HepG2 (cell line): ENCODE results near the gene DNM3. TPM values are rescaled to one million over a fixed set of nuclear protein-coding genes. Genes with fewer than 3 reads are reported as not detected.

Experiments
- ATAC-seq: fragments of 200-7000 bp; cut with Tn5 transposase; 3 replicates; pipeline ENCODE4 v1.9.1; 2020; ENCODE audit warnings: mild to moderate bottlenecking, moderate library complexity
- BruUV-seq: library from RNA; stranded (reverse); fragments of 400-500 nt; replicated peaks from 2 replicates; lab custom pipeline; 2021; lab: Mats Ljungman, UMichigan
- CTCF ChIA-PET: fragments of 300-600 bp; formaldehyde crosslinking; extraction: SDS; loops from one replicate; lab custom pipeline; 2021; ENCODE audit warnings: low total read pairs, inconsistent platforms, low intra/inter-chr PET ratio; lab: Yijun Ruan, JAX
- POLR2A ChIA-PET: fragments of 350-600 bp; sonication (Branson Sonifier 250); formaldehyde crosslinking; loops from one replicate; lab custom pipeline; 2020; ENCODE audit warnings: antibody characterized with exemption, inconsistent platforms; lab: Yijun Ruan, JAX
- DNase-seq: peaks from one replicate; pipeline ENCODE4 v3.0.0-alpha.2; 2015; ENCODE audit warnings: low spot score
- FAIRE-seq: peaks from 3 replicates; lab custom pipeline; 2011; peaks lifted over from hg19 to GRCh38; lab: Jason Lieb, UNC
- H2AFZ ChIP-seq: one replicate; pipeline ENCODE4 v1.6.1; 2011; ENCODE audit warnings: low read length, inconsistent platforms
- H3K27ac ChIP-seq: fragments of 300-600 bp; 3 replicates; pipeline ENCODE4 v1.8.0; 2011; ENCODE audit warnings: mixed run types, mild to moderate bottlenecking, mixed read lengths, low read length, inconsistent platforms; ENCODE audit not compliant: insufficient read depth; ENCODE audit errors: extremely low read length
- H3K27me3 ChIP-seq, 2 experiments: fragments of 200-600 bp in 1 of 2; 2 replicates in 1 of 2; 3 replicates in 1 of 2; pipeline versions ENCODE4 v1.6.0 to v1.8.0; 2011; ENCODE audit warnings: low read length in 2 of 2, mild to moderate bottlenecking in 2 of 2, moderate library complexity in 2 of 2, inconsistent platforms in 1 of 2; ENCODE audit not compliant: insufficient read depth in 2 of 2, control insufficient read depth in 1 of 2
- H3K36me3 ChIP-seq, 2 experiments: fragments of 200-600 bp in 1 of 2; replicated peaks in 1 of 2; 2 replicates in 1 of 2; 3 replicates in 1 of 2; pipeline versions ENCODE4 v1.5.1 to v1.8.0; 2011; ENCODE audit warnings: low read length in 2 of 2, inconsistent platforms in 1 of 2; ENCODE audit not compliant: insufficient read depth in 2 of 2, control insufficient read depth in 1 of 2
- H3K4me1 ChIP-seq: 2 replicates; pipeline ENCODE4 v1.5.1; 2012; ENCODE audit warnings: low read length, inconsistent platforms; ENCODE audit not compliant: insufficient read depth
- H3K4me2 ChIP-seq: 2 replicates; pipeline ENCODE4 v1.6.0; 2011; ENCODE audit warnings: low read depth, low read length, inconsistent platforms
- H3K4me3 ChIP-seq, 3 experiments: fragments of 200-600 bp in 1 of 3; sonication (generic), shearing (Covaris generic) in 1 of 3; replicated peaks in 1 of 3; 2 replicates each; pipeline ENCODE4 v1.5.1; 2011 to 2016; ENCODE audit warnings: low read length in 3 of 3, inconsistent platforms in 2 of 3, low read depth in 2 of 3, mild to moderate bottlenecking in 2 of 3, control low read depth in 1 of 3, mixed read lengths in 1 of 3; ENCODE audit not compliant: insufficient read depth in 1 of 3
- H3K79me2 ChIP-seq: one replicate; pipeline ENCODE4 v1.6.1; 2011; ENCODE audit warnings: low read length, inconsistent platforms; ENCODE audit not compliant: insufficient read depth
- H3K9ac ChIP-seq: 2 replicates; pipeline ENCODE4 v1.6.0; 2011; ENCODE audit warnings: mild to moderate bottlenecking, low read depth, low read length, inconsistent platforms; ENCODE audit not compliant: insufficient read depth
- H3K9me3 ChIP-seq: 2 replicates; pipeline ENCODE4 v1.5.1; 2012; ENCODE audit warnings: mild to moderate bottlenecking, low read length
- H4K20me1 ChIP-seq: 2 replicates; pipeline ENCODE4 v1.6.0; 2011; ENCODE audit warnings: inconsistent platforms, mild to moderate bottlenecking, low read length, moderate library complexity; ENCODE audit not compliant: insufficient read depth
- CREM ChIP-seq, 2 experiments: sonication (generic) in 1 of 2; formaldehyde crosslinking in 1 of 2; IDR thresholded peaks; 2 replicates each; pipeline versions ENCODE4 v1.4.0 to v1.6.1; 2016 to 2020; ENCODE audit warnings: antibody characterized with exemption in 1 of 2, mild to moderate bottlenecking in 1 of 2, missing genetic modification reagents in 1 of 2
- GATAD2A ChIP-seq: IDR thresholded peaks from 2 replicates; pipeline ENCODE4 v1.6.1; 2016
- KDM4B ChIP-seq: sonication (generic); formaldehyde crosslinking; IDR thresholded peaks from 2 replicates; pipeline ENCODE4 v1.4.0; 2020; ENCODE audit warnings: missing genetic modification reagents
- NAIF1 ChIP-seq: sonication (generic); formaldehyde crosslinking; IDR thresholded peaks from 2 replicates; pipeline ENCODE4 v1.5.0; 2020; ENCODE audit warnings: mild to moderate bottlenecking, missing genetic modification reagents, borderline replicate concordance
- ZNF12 ChIP-seq: sonication (generic); formaldehyde crosslinking; IDR thresholded peaks from 2 replicates; pipeline ENCODE4 v1.5.0; 2020; ENCODE audit warnings: missing genetic modification reagents
- ZNF224 ChIP-seq: sonication (generic); formaldehyde crosslinking; IDR thresholded peaks from 2 replicates; pipeline ENCODE4 v1.5.0; 2020; ENCODE audit warnings: mild to moderate bottlenecking, missing genetic modification reagents
- ZNF333 ChIP-seq: sonication (generic); formaldehyde crosslinking; IDR thresholded peaks from 2 replicates; pipeline ENCODE4 v1.4.0; 2020; ENCODE audit warnings: mild to moderate bottlenecking, missing genetic modification reagents, borderline replicate concordance
- ZNF550 ChIP-seq: sonication (generic); formaldehyde crosslinking; IDR thresholded peaks from 2 replicates; pipeline ENCODE4 v1.4.0; 2020; ENCODE audit warnings: mild to moderate bottlenecking, missing genetic modification reagents, borderline replicate concordance
- ZNF746 ChIP-seq: sonication (generic); formaldehyde crosslinking; IDR thresholded peaks from 2 replicates; pipeline ENCODE4 v1.8.0; 2022; ENCODE audit warnings: mild to moderate bottlenecking, missing genetic modification reagents
- ZNF75D ChIP-seq: sonication (generic); formaldehyde crosslinking; IDR thresholded peaks from 2 replicates; pipeline ENCODE4 v1.8.1; 2023; ENCODE audit warnings: missing genetic modification reagents, mild to moderate bottlenecking, borderline replicate concordance
- WGBS: methylation state at CpG from one replicate; pipeline ENCODE4 v1.1.6; 2017; ENCODE audit warnings: low lambda C conversion rate; 5-methylcytosine and 5-hydroxymethylcytosine counted together
- in situ Hi-C: cut with HindIII; loops from 2 replicates; pipeline ENCODE4 v1.10.0; 2017; ENCODE audit warnings: low pct_unique_long_range_greater_than_20kb; ENCODE audit not compliant: extremely low pct_ligation_motif_present
- intact Hi-C: fragments of 100-400 bp; cut with micrococcal nuclease; formaldehyde crosslinking; loops from one replicate; pipeline ENCODE4 v1.10.0; 2022; ENCODE audit not compliant: unreplicated experiment
- polyA plus RNA-seq, 8 experiments: library from polyadenylated mRNA; depleted of rRNA in 3 of 8; stranded (reverse) in 7 of 8; unstranded in 1 of 8; fragments of >200 nt; fragmentation: Illumina TruSeq in 4 of 8; extraction: Trizol in 4 of 8; gene quantifications; 2 replicates each; pipeline versions ENCODE4 v1.2.1 to v1.2.3, GENCODE V29; 2011 to 2016; ENCODE audit warnings: low read depth in 4 of 8, missing spikeins in 1 of 8, mixed read lengths in 1 of 8; ENCODE audit not compliant: insufficient read depth in 1 of 8
- total RNA-seq, 5 experiments: library from RNA; depleted of rRNA; stranded (reverse); fragments of >200 nt; fragmentation: Illumina TruSeq; extraction: Trizol; gene quantifications; 2 replicates each; pipeline ENCODE4 v1.2.3, GENCODE V29; 2016; ENCODE audit warnings: low read depth in 1 of 5
- TF ChIP-seq, protein P1 (sequence below): IDR thresholded peaks from 2 replicates; pipeline ENCODE4 v1.6.1; 2016; ENCODE audit warnings: low read depth, missing genetic modification reagents, missing compliant biosample characterization
- TF ChIP-seq, protein P2 (sequence below): sonication (generic); formaldehyde crosslinking; IDR thresholded peaks from 2 replicates; pipeline ENCODE4 v1.8.1; 2022; ENCODE audit warnings: mild to moderate bottlenecking, missing genetic modification reagents
- TF ChIP-seq, protein P3 (sequence below): sonication (generic); formaldehyde crosslinking; IDR thresholded peaks from 2 replicates; pipeline ENCODE4 v1.4.0; 2020; ENCODE audit warnings: missing genetic modification reagents

The DNM3 gene
- total and polyA plus RNA-seq, 2 of the 13 experiments (the other 11 are each of a cell fraction or from before 2014, with no cell fraction given), result 0.05 TPM; not detected in 1

DNA sequence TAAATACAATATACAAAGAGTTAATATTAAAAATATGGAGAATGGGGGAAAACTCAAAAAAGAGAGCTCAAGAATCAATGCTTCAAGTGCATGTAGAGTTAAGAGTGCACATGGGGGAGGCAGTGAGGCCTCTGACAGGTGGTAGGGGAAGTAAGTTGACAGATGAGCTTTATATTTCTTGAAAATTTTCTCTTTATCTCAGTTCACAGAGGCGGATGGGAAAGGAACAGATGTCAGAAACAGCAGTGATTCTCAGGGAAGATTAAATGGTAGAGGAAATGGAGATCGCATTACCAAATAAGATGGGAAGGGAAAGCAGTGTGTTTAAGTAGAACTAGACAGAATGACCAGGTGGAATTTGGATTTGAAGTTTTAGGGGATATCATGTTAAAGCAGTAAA is 379.1 kb downstream of the DNM3 start:
- in situ Hi-C loops (no loop called here), intact Hi-C loops (no loop called here)
- POLR2A ChIA-PET, result no interaction called here
- Histone ChIP-seq H3K4me2 (no peak overlapping the region), H3K4me1 (no peaks in the 10 kb centered on the region), H3K9ac (no peak overlapping the region), H4K20me1 (no peaks in the 10 kb centered on the region), H3K4me3 (no peak overlapping the region), H3K79me2 (no peaks in the 10 kb centered on the region), H3K9me3 (no peaks in the 10 kb centered on the region), H3K36me3 (no peaks in the 10 kb centered on the region), H3K27ac (no peak overlapping the region), H2AFZ (no peak overlapping the region), H3K27me3 (no peaks in the 10 kb centered on the region)
- 26% methylated on average over 2 of the region's 2 CpGs for WGBS
- CTCF ChIA-PET, result no interaction called here
- DNase-seq (no peak), FAIRE-seq (no peak), ATAC-seq (no peak)
- no TSS peak for BruUV-seq
- TF ChIP-seq KDM4B (no peak), ZNF224 (CRISPR knock-in tag) (no peak), NAIF1 (no peak), ZNF75D (CRISPR knock-in tag) (no peak), GATAD2A (no peak), ZNF550 (no peak), CREM (IDR thresholded peaks at IDR 0.05) (no peak), CREM (CRISPR knock-in tag; IDR thresholded peaks at IDR 0.05) (no peak), ZNF746 (no peak), ZNF333 (no peak), ZNF12 (CRISPR knock-in tag) (no peak)
- TF ChIP-seq, protein P1, sequence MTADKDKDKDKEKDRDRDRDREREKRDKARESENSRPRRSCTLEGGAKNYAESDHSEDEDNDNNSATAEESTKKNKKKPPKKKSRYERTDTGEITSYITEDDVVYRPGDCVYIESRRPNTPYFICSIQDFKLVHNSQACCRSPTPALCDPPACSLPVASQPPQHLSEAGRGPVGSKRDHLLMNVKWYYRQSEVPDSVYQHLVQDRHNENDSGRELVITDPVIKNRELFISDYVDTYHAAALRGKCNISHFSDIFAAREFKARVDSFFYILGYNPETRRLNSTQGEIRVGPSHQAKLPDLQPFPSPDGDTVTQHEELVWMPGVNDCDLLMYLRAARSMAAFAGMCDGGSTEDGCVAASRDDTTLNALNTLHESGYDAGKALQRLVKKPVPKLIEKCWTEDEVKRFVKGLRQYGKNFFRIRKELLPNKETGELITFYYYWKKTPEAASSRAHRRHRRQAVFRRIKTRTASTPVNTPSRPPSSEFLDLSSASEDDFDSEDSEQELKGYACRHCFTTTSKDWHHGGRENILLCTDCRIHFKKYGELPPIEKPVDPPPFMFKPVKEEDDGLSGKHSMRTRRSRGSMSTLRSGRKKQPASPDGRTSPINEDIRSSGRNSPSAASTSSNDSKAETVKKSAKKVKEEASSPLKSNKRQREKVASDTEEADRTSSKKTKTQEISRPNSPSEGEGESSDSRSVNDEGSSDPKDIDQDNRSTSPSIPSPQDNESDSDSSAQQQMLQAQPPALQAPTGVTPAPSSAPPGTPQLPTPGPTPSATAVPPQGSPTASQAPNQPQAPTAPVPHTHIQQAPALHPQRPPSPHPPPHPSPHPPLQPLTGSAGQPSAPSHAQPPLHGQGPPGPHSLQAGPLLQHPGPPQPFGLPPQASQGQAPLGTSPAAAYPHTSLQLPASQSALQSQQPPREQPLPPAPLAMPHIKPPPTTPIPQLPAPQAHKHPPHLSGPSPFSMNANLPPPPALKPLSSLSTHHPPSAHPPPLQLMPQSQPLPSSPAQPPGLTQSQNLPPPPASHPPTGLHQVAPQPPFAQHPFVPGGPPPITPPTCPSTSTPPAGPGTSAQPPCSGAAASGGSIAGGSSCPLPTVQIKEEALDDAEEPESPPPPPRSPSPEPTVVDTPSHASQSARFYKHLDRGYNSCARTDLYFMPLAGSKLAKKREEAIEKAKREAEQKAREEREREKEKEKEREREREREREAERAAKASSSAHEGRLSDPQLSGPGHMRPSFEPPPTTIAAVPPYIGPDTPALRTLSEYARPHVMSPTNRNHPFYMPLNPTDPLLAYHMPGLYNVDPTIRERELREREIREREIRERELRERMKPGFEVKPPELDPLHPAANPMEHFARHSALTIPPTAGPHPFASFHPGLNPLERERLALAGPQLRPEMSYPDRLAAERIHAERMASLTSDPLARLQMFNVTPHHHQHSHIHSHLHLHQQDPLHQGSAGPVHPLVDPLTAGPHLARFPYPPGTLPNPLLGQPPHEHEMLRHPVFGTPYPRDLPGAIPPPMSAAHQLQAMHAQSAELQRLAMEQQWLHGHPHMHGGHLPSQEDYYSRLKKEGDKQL (CRISPR knock-in tag), result no peak
- TF ChIP-seq, protein P2, sequence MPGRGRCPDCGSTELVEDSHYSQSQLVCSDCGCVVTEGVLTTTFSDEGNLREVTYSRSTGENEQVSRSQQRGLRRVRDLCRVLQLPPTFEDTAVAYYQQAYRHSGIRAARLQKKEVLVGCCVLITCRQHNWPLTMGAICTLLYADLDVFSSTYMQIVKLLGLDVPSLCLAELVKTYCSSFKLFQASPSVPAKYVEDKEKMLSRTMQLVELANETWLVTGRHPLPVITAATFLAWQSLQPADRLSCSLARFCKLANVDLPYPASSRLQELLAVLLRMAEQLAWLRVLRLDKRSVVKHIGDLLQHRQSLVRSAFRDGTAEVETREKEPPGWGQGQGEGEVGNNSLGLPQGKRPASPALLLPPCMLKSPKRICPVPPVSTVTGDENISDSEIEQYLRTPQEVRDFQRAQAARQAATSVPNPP (CRISPR knock-in tag), result no peak
- TF ChIP-seq, protein P3, sequence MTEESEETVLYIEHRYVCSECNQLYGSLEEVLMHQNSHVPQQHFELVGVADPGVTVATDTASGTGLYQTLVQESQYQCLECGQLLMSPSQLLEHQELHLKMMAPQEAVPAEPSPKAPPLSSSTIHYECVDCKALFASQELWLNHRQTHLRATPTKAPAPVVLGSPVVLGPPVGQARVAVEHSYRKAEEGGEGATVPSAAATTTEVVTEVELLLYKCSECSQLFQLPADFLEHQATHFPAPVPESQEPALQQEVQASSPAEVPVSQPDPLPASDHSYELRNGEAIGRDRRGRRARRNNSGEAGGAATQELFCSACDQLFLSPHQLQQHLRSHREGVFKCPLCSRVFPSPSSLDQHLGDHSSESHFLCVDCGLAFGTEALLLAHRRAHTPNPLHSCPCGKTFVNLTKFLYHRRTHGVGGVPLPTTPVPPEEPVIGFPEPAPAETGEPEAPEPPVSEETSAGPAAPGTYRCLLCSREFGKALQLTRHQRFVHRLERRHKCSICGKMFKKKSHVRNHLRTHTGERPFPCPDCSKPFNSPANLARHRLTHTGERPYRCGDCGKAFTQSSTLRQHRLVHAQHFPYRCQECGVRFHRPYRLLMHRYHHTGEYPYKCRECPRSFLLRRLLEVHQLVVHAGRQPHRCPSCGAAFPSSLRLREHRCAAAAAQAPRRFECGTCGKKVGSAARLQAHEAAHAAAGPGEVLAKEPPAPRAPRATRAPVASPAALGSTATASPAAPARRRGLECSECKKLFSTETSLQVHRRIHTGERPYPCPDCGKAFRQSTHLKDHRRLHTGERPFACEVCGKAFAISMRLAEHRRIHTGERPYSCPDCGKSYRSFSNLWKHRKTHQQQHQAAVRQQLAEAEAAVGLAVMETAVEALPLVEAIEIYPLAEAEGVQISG, result no peak
